K562 (cell line): ENCODE measurements around the gene PCSK2.

ENCODE experiments used
- HINFP ChIP-seq: fragments of 450-650 bp; conservative IDR thresholded peaks from 2 replicates; pipeline ENCODE4 v1.6.1; 2016; ENCODE audit warnings: missing genetic modification characterization, low read depth, mild to moderate bottlenecking, control low read depth, missing compliant biosample characterization
- ZNF232 ChIP-seq: sonication (generic); formaldehyde crosslinking; IDR thresholded peaks from 2 replicates; pipeline ENCODE4 v1.8.0; 2022; ENCODE audit warnings: mild to moderate bottlenecking, missing genetic modification reagents
- TF ChIP-seq, protein P1 (sequence below), 3 experiments: IDR thresholded peaks in 2 of 3; conservative IDR thresholded peaks in 1 of 3; 2 replicates each; pipeline ENCODE4 v1.5.1; 2011 to 2012; ENCODE audit warnings: low read length in 3 of 3, mild to moderate bottlenecking in 3 of 3, control low read depth in 2 of 3, improper control_type of control experiment in 1 of 3, inconsistent platforms in 1 of 3, low read depth in 1 of 3, mixed read lengths in 1 of 3, moderate library complexity in 1 of 3; ENCODE audit not compliant: insufficient read depth in 2 of 3
- TF ChIP-seq, protein P2 (sequence below): fragments of 450-650 bp; IDR thresholded peaks from 2 replicates; pipeline ENCODE4 v1.6.1; 2018; ENCODE audit not compliant: partially characterized antibody
- TF ChIP-seq, protein P3 (sequence below): sonication (generic); formaldehyde crosslinking; IDR thresholded peaks from 2 replicates; pipeline ENCODE4 v1.8.0; 2022; ENCODE audit warnings: missing genetic modification reagents, mild to moderate bottlenecking, moderate library complexity, borderline replicate concordance

- TF ChIP-seq, protein P1, sequence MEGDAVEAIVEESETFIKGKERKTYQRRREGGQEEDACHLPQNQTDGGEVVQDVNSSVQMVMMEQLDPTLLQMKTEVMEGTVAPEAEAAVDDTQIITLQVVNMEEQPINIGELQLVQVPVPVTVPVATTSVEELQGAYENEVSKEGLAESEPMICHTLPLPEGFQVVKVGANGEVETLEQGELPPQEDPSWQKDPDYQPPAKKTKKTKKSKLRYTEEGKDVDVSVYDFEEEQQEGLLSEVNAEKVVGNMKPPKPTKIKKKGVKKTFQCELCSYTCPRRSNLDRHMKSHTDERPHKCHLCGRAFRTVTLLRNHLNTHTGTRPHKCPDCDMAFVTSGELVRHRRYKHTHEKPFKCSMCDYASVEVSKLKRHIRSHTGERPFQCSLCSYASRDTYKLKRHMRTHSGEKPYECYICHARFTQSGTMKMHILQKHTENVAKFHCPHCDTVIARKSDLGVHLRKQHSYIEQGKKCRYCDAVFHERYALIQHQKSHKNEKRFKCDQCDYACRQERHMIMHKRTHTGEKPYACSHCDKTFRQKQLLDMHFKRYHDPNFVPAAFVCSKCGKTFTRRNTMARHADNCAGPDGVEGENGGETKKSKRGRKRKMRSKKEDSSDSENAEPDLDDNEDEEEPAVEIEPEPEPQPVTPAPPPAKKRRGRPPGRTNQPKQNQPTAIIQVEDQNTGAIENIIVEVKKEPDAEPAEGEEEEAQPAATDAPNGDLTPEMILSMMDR (IDR thresholded peaks at IDR 0.05 in 2 of 3, conservative IDR thresholded peaks at IDR 0.05 in 1 of 3; ENCODE audit: insufficient read depth in 2 of 3, low read depth in 1 of 3, low read length in 3 of 3): no peak
- TF ChIP-seq, protein P2, sequence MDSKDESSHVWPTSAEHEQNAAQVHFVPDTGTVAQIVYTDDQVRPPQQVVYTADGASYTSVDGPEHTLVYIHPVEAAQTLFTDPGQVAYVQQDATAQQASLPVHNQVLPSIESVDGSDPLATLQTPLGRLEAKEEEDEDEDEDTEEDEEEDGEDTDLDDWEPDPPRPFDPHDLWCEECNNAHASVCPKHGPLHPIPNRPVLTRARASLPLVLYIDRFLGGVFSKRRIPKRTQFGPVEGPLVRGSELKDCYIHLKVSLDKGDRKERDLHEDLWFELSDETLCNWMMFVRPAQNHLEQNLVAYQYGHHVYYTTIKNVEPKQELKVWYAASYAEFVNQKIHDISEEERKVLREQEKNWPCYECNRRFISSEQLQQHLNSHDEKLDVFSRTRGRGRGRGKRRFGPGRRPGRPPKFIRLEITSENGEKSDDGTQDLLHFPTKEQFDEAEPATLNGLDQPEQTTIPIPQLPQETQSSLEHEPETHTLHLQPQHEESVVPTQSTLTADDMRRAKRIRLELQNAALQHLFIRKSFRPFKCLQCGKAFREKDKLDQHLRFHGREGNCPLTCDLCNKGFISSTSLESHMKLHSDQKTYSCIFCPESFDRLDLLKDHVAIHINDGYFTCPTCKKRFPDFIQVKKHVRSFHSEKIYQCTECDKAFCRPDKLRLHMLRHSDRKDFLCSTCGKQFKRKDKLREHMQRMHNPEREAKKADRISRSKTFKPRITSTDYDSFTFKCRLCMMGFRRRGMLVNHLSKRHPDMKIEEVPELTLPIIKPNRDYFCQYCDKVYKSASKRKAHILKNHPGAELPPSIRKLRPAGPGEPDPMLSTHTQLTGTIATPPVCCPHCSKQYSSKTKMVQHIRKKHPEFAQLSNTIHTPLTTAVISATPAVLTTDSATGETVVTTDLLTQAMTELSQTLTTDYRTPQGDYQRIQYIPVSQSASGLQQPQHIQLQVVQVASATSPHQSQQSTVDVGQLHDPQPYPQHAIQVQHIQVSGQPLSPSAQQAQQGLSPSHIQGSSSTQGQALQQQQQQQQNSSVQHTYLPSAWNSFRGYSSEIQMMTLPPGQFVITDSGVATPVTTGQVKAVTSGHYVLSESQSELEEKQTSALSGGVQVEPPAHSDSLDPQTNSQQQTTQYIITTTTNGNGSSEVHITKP: no peak
- TF ChIP-seq HINFP (no peak), ZNF232 (no peak)
- TF ChIP-seq, protein P3, sequence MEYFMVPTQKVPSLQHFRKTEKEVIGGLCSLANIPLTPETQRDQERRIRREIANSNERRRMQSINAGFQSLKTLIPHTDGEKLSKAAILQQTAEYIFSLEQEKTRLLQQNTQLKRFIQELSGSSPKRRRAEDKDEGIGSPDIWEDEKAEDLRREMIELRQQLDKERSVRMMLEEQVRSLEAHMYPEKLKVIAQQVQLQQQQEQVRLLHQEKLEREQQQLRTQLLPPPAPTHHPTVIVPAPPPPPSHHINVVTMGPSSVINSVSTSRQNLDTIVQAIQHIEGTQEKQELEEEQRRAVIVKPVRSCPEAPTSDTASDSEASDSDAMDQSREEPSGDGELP: no peak
Observed at GRCh38 chr20:17525650-17526049, 298.8 kb downstream of the PCSK2 start.
